Activated B cell treated with CpG ODN at 0.5 μM for 24 hours (primary cell): ENCODE data around the gene CES2. TPM values are rescaled to one million over a fixed set of nuclear protein-coding genes. Genes with fewer than 3 reads are reported as not detected.

Experiments
- ATAC-seq: fragments of 200-7000 bp; cut with Tn5 transposase; one replicate; pipeline ENCODE4 v1.10.0; 2021; ENCODE audit warnings: low read depth, mild to moderate bottlenecking, moderate library complexity
- CTCF ChIA-PET: fragments of 350-600 bp; sonication (Branson Sonifier 250); formaldehyde crosslinking; loops from one replicate; lab custom pipeline; 2021; ENCODE audit warnings: antibody characterized with exemption; lab: Charles Lee
- POLR2A ChIA-PET: fragments of 350-600 bp; sonication (Branson Sonifier 250); formaldehyde crosslinking; loops from one replicate; lab custom pipeline; 2021; ENCODE audit warnings: antibody characterized with exemption; lab: Charles Lee
- DNase-seq: peaks from one replicate; pipeline ENCODE4 v3.0.0; 2022
- H3K27ac Mint-ChIP-seq: one replicate; pipeline ENCODE4 v1.8.0; 2020; ENCODE audit warnings: mixed read lengths
- H3K27me3 Mint-ChIP-seq: one replicate; pipeline ENCODE4 v1.8.0; 2021; ENCODE audit warnings: mixed read lengths
- H3K36me3 Mint-ChIP-seq: one replicate; pipeline ENCODE4 v1.8.0; 2021; ENCODE audit warnings: low read depth, mixed read lengths
- H3K4me1 Mint-ChIP-seq: one replicate; pipeline ENCODE4 v1.8.0; 2021; ENCODE audit warnings: mixed read lengths
- H3K4me3 Mint-ChIP-seq: one replicate; pipeline ENCODE4 v1.8.0; 2020; ENCODE audit warnings: mild to moderate bottlenecking, mixed read lengths
- H3K9me3 Mint-ChIP-seq: one replicate; pipeline ENCODE4 v1.8.0; 2020; ENCODE audit warnings: mixed read lengths
- CTCF ChIP-seq: fragments of 200-600 bp; IDR thresholded peaks from one replicate; pipeline ENCODE4 v1.8.0; 2022; ENCODE audit warnings: antibody characterized with exemption, mild to moderate bottlenecking
- intact Hi-C: fragments of 100-400 bp; cut with micrococcal nuclease; formaldehyde crosslinking; loops from one replicate; pipeline ENCODE4 v1.15.1; 2024
- total RNA-seq: library from RNA; stranded (reverse); gene quantifications from 2 replicates; pipeline ENCODE4 v1.2.3, GENCODE V29; 2022

CES2 gene
- total RNA-seq, 1 donor from 2014 or later = 34.7 TPM

- Mint-ChIP-seq H3K27me3 (peaks cover 21% of the 10 kb centered on the region), H3K9me3 (no peaks in the 10 kb centered on the region), H3K4me3 (no peak within 1 kb of the TSS), H3K36me3 (no peaks in the 10 kb centered on the region), H3K4me1 (no peaks in the 10 kb centered on the region), H3K27ac (no peak within 1 kb of the TSS)
- intact Hi-C loops = no loop called here
- ATAC-seq = no peak
- no peak for TF ChIP-seq CTCF
- POLR2A ChIA-PET = no interaction called here
- no peak for DNase-seq
- CTCF ChIA-PET = no interaction called here
Observed at GRCh38 chr16:66918803-66919568, 16.3 kb upstream of the CES2 start, which contains the start of gene CDH16. CDH16 (minus strand) TSS chr16:66918885; CDS start chr16:66918065, 820 bp downstream.

- intact Hi-C loops = no loop called here
- Mint-ChIP-seq H3K27ac (no peak overlapping the region), H3K4me1 (no peaks in the 10 kb centered on the region), H3K4me3 (no peak overlapping the region), H3K36me3 (no peaks in the 10 kb centered on the region), H3K27me3 (peaks cover 27% of the 10 kb centered on the region), H3K9me3 (no peaks in the 10 kb centered on the region)
- POLR2A ChIA-PET = no interaction called here
- TF ChIP-seq CTCF = no peak
- CTCF ChIA-PET = no interaction called here
- DNase-seq = no peak
- ATAC-seq = no peak
Observed at GRCh38 chr16:66919569-66920298, 15.6 kb upstream of the CES2 start.

- Mint-ChIP-seq H3K9me3 (no peaks in the 10 kb centered on the region), H3K36me3 (no peaks in the 10 kb centered on the region), H3K4me3 (no peak overlapping the region), H3K27ac (no peak overlapping the region), H3K27me3 (peaks cover 28% of the 10 kb centered on the region), H3K4me1 (peaks cover 1% of the 10 kb centered on the region)
- no peak for TF ChIP-seq CTCF
- ChIA-PET CTCF (no interaction called here), POLR2A (no interaction called here)
- ATAC-seq (no peak), DNase-seq (no peak)
- intact Hi-C loops = no loop called here
Observed at GRCh38 chr16:66920299-66920590, 15.1 kb upstream of the CES2 start.

- Mint-ChIP-seq H3K27me3 (peaks cover 34% of the 10 kb centered on the region), H3K9me3 (no peaks in the 10 kb centered on the region), H3K4me3 (no peak overlapping the region), H3K27ac (no peak overlapping the region), H3K36me3 (no peaks in the 10 kb centered on the region), H3K4me1 (peaks cover 9% of the 10 kb centered on the region)
- POLR2A ChIA-PET = no interaction called here
- intact Hi-C loops = no loop called here
- ATAC-seq = no peak
- DNase-seq = no peak
- CTCF ChIA-PET = no interaction called here
- TF ChIP-seq CTCF = no peak
Observed at GRCh38 chr16:66920924-66921680, 14.2 kb upstream of the CES2 start.
